VCaP (cell line): Measurements from ENCODE around the gene PPP2R3A.

Experiments used
- H3K27ac ChIP-seq: fragments of 450-650 bp; 2 replicates; pipeline ENCODE4 v1.5.1; 2017
- TF ChIP-seq, protein P1 (sequence below): fragments of 450-650 bp; conservative IDR thresholded peaks from 2 replicates; pipeline ENCODE4 v1.5.1; 2017; ENCODE audit warnings: mild to moderate bottlenecking, moderate library complexity

Gene PPP2R3A

GRCh38 chr3:136196064-136196400 lies 230.5 kb downstream of the PPP2R3A start, which contains the start of gene MSL2:
MSL2 (minus strand) TSS chr3:136196335; CDS start chr3:136195113, 1,222 bp downstream.
- H3K27ac ChIP-seq = peak within 1 kb of the TSS; percentile 99
- TF ChIP-seq, protein P1, sequence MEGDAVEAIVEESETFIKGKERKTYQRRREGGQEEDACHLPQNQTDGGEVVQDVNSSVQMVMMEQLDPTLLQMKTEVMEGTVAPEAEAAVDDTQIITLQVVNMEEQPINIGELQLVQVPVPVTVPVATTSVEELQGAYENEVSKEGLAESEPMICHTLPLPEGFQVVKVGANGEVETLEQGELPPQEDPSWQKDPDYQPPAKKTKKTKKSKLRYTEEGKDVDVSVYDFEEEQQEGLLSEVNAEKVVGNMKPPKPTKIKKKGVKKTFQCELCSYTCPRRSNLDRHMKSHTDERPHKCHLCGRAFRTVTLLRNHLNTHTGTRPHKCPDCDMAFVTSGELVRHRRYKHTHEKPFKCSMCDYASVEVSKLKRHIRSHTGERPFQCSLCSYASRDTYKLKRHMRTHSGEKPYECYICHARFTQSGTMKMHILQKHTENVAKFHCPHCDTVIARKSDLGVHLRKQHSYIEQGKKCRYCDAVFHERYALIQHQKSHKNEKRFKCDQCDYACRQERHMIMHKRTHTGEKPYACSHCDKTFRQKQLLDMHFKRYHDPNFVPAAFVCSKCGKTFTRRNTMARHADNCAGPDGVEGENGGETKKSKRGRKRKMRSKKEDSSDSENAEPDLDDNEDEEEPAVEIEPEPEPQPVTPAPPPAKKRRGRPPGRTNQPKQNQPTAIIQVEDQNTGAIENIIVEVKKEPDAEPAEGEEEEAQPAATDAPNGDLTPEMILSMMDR = no peak

DNA sequence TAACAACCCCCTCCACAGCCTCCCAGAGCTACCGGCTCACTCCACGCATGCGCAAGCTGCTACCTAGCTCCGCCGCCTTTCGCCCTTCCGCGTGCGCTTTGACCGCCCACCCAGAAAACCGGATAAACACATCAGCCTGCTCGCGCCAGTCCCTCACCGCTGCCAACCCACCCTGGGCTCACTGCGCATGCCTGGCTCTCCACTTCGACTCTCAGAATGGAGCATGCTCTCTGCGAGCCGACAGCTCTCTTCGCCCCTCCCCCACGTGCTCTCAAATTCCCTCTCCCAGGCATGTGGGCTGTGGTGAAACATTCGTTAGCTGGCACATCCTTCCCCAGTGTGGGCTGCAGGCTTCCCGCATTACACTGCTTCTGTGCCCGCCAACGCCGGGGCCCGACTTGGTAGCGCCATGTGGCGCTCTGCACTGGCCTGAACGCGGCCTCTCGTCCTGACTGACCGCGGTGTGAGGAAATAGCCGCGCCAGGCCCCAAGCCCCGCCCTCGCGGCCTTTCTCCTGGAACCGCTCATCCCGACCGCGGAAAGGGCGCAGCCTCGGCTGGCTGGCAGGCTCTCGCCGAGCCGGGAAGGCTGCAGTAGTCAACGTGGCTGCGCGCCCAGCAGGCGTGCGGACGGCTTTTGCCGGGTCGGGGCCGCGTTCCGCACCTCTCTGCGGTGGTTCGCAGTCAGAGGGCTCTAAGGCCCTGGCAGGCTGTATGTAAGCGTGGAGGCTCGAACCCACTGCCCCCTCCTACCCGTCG lies 231.1 kb downstream of the PPP2R3A start:
- TF ChIP-seq, protein P1 = no peak
- H3K27ac ChIP-seq = peak overlapping the region; percentile 99

GRCh38 chr3:136197159-136197793 lies 231.7 kb downstream of the PPP2R3A start:
- peak overlapping the region; percentile 99 for H3K27ac ChIP-seq
- TF ChIP-seq, protein P1 = no peak
